Neural progenitor cell (in vitro differentiated cells): ENCODE data around the gene ACTR6. TPM values are rescaled to one million over a fixed set of nuclear protein-coding genes. Genes with fewer than 3 reads are reported as not detected.

Experiments used
- DNase-seq: peaks from one replicate; pipeline ENCODE4 v3.0.0-alpha.2; 2016; ENCODE audit warnings: low spot score
- H2AFZ ChIP-seq: fragments of 200-600 bp; sonication (generic); replicated peaks from 2 replicates; pipeline ENCODE4 v1.6.1; 2016; ENCODE audit warnings: antibody characterized with exemption
- H3F3A ChIP-seq: fragments of 200-600 bp; sonication (generic); 2 replicates; pipeline ENCODE4 v1.6.1; 2016; ENCODE audit warnings: antibody characterized with exemption, low read depth
- H3K27ac ChIP-seq: fragments of 200-600 bp; sonication (generic); 2 replicates; pipeline ENCODE4 v1.5.1; 2016; ENCODE audit warnings: mild to moderate bottlenecking
- H3K27me3 ChIP-seq: fragments of 200-600 bp; sonication (generic); 2 replicates; pipeline ENCODE4 v1.6.1; 2016; ENCODE audit warnings: mild to moderate bottlenecking, moderate library complexity
- H3K36me3 ChIP-seq: fragments of 200-600 bp; sonication (generic); 2 replicates; pipeline ENCODE4 v1.5.1; 2016
- H3K4me1 ChIP-seq: fragments of 200-600 bp; sonication (generic); 2 replicates; pipeline ENCODE4 v1.6.1; 2016; ENCODE audit warnings: mixed run types
- H3K4me2 ChIP-seq: fragments of 200-600 bp; sonication (generic); 2 replicates; pipeline ENCODE4 v1.6.1; 2016
- H3K4me3 ChIP-seq: fragments of 200-600 bp; sonication (generic); 2 replicates; pipeline ENCODE4 v1.5.1; 2016
- H3K79me2 ChIP-seq: fragments of 200-600 bp; sonication (generic); 2 replicates; pipeline ENCODE4 v1.6.1; 2016; ENCODE audit warnings: low read depth
- H3K9ac ChIP-seq: fragments of 200-600 bp; sonication (generic); 2 replicates; pipeline ENCODE4 v1.6.1; 2016
- H3K9me3 ChIP-seq: fragments of 200-600 bp; sonication (generic); 2 replicates; pipeline ENCODE4 v1.5.1; 2016; ENCODE audit warnings: low read depth
- H4K20me1 ChIP-seq: fragments of 200-600 bp; sonication (generic); 2 replicates; pipeline ENCODE4 v1.6.1; 2016; ENCODE audit warnings: low read depth
- H3K27ac Mint-ChIP-seq: 3 replicates; pipeline ENCODE4 v1.8.0; 2021; ENCODE audit warnings: mixed read lengths
- H3K27me3 Mint-ChIP-seq: 2 replicates; pipeline ENCODE4 v1.8.0; 2022; ENCODE audit warnings: low read depth, mild to moderate bottlenecking, inconsistent platforms, moderate library complexity, mixed read lengths; ENCODE audit not compliant: insufficient read depth
- H3K36me3 Mint-ChIP-seq: 3 replicates; pipeline ENCODE4 v1.8.0; 2021; ENCODE audit warnings: mixed read lengths
- H3K4me1 Mint-ChIP-seq: 3 replicates; pipeline ENCODE4 v1.8.0; 2021; ENCODE audit warnings: mixed read lengths
- H3K4me3 Mint-ChIP-seq: 3 replicates; pipeline ENCODE4 v1.8.0; 2021; ENCODE audit warnings: mild to moderate bottlenecking, moderate library complexity, mixed read lengths
- H3K9me3 Mint-ChIP-seq: 3 replicates; pipeline ENCODE4 v1.8.0; 2020; ENCODE audit warnings: mixed read lengths
- EZH2 ChIP-seq: fragments of 200-600 bp; sonication (generic); IDR thresholded peaks from 2 replicates; pipeline ENCODE4 v1.6.1; 2017; ENCODE audit warnings: antibody characterized with exemption, mild to moderate bottlenecking, moderate library complexity
- EZH2phosphoT487 ChIP-seq: fragments of 200-600 bp; sonication (generic); IDR thresholded peaks from 2 replicates; pipeline ENCODE4 v1.6.1; 2017; ENCODE audit warnings: antibody characterized with exemption
- microRNA counts: library from miRNA; unstranded; fragments of <30 nt; microRNA quantifications from one replicate; lab custom pipeline; 2016
- microRNA-seq: library from miRNA; unstranded; fragments of <30 nt; microRNA quantifications from one replicate; pipeline ENCODE4, GENCODE V29; 2016
- small RNA-seq: library from RNA; depleted of rRNA; stranded (forward); fragments of <200 nt; gene quantifications from one replicate; pipeline ENCODE3, GENCODE V24; 2015
- total RNA-seq: library from RNA; depleted of rRNA; stranded (reverse); fragments of >200 nt; gene quantifications from 2 replicates; pipeline ENCODE4 v1.2.3, GENCODE V29; 2015; ENCODE audit warnings: low replicate concordance
- TF ChIP-seq, protein P1 (sequence below): fragments of 200-600 bp; sonication (generic); IDR thresholded peaks from 2 replicates; pipeline ENCODE4 v1.5.1; 2017; ENCODE audit warnings: antibody characterized with exemption, mild to moderate bottlenecking

The ACTR6 gene
- total RNA-seq, 1 donor from 2014 or later, result 87.8 TPM

DNA sequence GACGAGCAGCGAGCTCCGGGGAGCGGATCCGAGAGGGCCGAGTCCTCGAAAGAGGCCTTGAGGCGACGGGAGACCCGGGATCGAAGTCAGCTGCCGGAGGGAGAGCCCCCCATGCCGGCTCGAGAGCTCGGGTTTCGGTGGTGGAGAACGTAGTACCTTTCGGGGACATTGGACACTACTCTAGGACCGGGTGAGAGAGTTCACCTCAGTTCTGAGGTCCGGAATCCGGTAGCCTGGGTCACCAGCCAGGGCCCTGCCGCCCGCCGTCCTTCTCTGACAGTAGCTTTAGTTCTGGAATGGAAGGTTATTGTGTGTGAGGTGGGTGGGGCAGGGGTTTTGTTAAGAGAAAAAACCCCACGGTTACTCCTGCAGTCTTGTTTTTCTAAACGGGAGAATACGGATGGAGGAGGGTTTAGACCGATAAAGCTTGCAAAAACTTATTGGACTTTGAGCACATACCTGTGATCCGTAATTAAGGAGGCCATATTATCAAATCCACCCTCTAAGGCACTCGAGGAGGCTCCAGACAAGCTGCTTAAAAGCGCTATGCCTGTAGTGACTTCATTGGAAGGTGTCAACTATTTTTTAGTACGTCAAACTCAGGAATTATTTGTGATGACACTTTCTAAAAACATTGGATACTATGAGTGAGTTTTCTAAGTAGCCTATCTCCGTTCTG, 67.1 kb downstream of the ACTR6 start:
- Histone ChIP-seq H3K27me3 (no peaks in the 10 kb centered on the region), H3F3A (peaks cover 12% of the 10 kb centered on the region), H3K9me3 (no peaks in the 10 kb centered on the region), H3K36me3 (no peaks in the 10 kb centered on the region), H3K4me2 (peak overlapping the region; percentile 93), H4K20me1 (peaks cover 33% of the 10 kb centered on the region), H3K9ac (peak overlapping the region; percentile 84), H3K79me2 (peaks cover 54% of the 10 kb centered on the region), H3K27ac (peak overlapping the region; percentile 96), H2AFZ (peak overlapping the region; percentile 75), H3K4me1 (peaks cover 20% of the 10 kb centered on the region), H3K4me3 (peak overlapping the region; percentile 82)
- peaks cover 4% of the 10 kb centered on the region for H3K36me3 Mint-ChIP-seq
- H3K9me3 Mint-ChIP-seq, result no peaks in the 10 kb centered on the region
- peak overlapping the region; percentile 98 for H3K4me3 Mint-ChIP-seq
- peak overlapping the region; percentile 87 for H3K27ac Mint-ChIP-seq
- no peak for TF ChIP-seq EZH2phosphoT487
- TF ChIP-seq EZH2, result peak; percentile 8
- TF ChIP-seq, protein P1, sequence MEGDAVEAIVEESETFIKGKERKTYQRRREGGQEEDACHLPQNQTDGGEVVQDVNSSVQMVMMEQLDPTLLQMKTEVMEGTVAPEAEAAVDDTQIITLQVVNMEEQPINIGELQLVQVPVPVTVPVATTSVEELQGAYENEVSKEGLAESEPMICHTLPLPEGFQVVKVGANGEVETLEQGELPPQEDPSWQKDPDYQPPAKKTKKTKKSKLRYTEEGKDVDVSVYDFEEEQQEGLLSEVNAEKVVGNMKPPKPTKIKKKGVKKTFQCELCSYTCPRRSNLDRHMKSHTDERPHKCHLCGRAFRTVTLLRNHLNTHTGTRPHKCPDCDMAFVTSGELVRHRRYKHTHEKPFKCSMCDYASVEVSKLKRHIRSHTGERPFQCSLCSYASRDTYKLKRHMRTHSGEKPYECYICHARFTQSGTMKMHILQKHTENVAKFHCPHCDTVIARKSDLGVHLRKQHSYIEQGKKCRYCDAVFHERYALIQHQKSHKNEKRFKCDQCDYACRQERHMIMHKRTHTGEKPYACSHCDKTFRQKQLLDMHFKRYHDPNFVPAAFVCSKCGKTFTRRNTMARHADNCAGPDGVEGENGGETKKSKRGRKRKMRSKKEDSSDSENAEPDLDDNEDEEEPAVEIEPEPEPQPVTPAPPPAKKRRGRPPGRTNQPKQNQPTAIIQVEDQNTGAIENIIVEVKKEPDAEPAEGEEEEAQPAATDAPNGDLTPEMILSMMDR, result no peak
- H3K27me3 Mint-ChIP-seq, result peaks cover 2% of the 10 kb centered on the region
- DNase-seq, result peak; percentile 68
- H3K4me1 Mint-ChIP-seq, result peaks cover 17% of the 10 kb centered on the region

DNA sequence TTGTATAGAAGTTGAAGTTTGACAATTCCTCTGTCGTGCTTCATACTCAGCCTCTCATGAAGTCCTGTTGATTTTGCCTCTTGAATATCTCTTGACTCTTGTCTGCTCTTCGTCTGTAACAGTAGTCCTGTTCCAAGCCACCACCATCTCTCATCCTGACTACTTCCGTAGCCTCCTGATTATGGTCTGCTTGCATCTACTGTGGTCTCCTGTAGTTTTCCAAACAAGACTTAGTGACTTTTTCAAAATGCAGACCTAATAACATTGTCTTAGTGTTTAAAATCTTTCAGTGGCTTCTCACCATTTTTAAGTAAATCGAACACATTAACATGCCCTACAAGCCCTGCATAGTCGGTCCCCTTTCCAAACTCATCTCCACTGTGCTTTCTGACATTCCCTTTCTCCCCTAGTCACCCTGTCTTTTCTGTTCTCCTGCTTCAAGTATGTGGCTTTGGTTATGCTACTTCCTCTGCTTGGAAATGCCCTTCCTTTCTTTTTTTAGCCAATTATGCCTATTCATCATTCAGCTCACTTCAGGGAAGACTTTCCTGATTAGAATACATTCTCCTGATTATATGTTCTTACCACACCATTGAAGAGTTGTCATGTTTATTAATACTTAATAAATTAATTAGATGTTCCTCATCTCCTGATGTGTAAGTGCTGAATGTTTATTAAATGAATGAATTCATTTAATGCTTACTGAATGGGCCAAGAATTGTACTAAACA, 68.4 kb downstream of the ACTR6 start:
- H3K4me2 ChIP-seq, result peak overlapping the region; percentile 93
- H2AFZ ChIP-seq, result no peak overlapping the region
- H3K27ac Mint-ChIP-seq, result no peak overlapping the region

DNA sequence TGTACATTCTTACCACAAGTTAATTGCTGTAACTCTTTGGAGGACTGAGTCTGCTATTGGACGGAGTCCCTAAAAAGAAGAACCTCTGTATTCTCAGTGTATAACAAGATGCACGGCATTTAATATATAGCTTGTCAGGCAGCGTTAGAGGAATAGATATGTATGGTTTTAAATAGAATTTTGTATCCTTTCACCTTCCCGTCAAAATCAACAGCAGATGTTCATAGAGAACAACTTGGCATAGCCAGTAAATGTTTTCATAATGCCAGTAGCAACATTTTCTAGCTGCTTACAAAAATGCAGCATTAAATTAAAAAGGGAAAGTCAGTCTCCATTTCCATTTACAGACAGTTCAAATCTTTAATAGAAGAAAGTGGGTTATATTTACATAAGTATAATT, 73.2 kb downstream of the ACTR6 start:
- Histone ChIP-seq H3K36me3 (no peaks in the 10 kb centered on the region), H3K9me3 (no peaks in the 10 kb centered on the region), H2AFZ (no peak overlapping the region), H3K27ac (no peak overlapping the region), H4K20me1 (peaks cover 50% of the 10 kb centered on the region), H3K9ac (no peak overlapping the region), H3K27me3 (no peaks in the 10 kb centered on the region), H3F3A (no peaks in the 10 kb centered on the region), H3K4me2 (no peak overlapping the region), H3K79me2 (peaks cover 100% of the 10 kb centered on the region), H3K4me1 (peaks cover 8% of the 10 kb centered on the region), H3K4me3 (no peak overlapping the region)
- peaks cover 26% of the 10 kb centered on the region for H3K36me3 Mint-ChIP-seq
- H3K27ac Mint-ChIP-seq, result no peak overlapping the region
- TF ChIP-seq EZH2 (no peak), EZH2phosphoT487 (no peak)
- TF ChIP-seq, protein P1, result no peak
- peaks cover 11% of the 10 kb centered on the region for H3K4me1 Mint-ChIP-seq
- DNase-seq, result no peak
- H3K4me3 Mint-ChIP-seq, result no peak overlapping the region
- peaks cover 10% of the 10 kb centered on the region for H3K9me3 Mint-ChIP-seq
- H3K27me3 Mint-ChIP-seq, result no peaks in the 10 kb centered on the region

More for the DNA sequence above, 68.4 kb downstream of the ACTR6 start:
- H3K27me3 Mint-ChIP-seq, result peaks cover 2% of the 10 kb centered on the region
- Histone ChIP-seq H3K4me1 (peaks cover 20% of the 10 kb centered on the region), H3K79me2 (peaks cover 66% of the 10 kb centered on the region), H3F3A (peaks cover 12% of the 10 kb centered on the region), H3K27ac (no peak overlapping the region), H3K36me3 (no peaks in the 10 kb centered on the region), H3K9ac (peak overlapping the region; percentile 84), H3K9me3 (no peaks in the 10 kb centered on the region), H3K27me3 (no peaks in the 10 kb centered on the region), H4K20me1 (peaks cover 44% of the 10 kb centered on the region), H3K4me3 (peak overlapping the region; percentile 82)
- H3K36me3 Mint-ChIP-seq, result peaks cover 4% of the 10 kb centered on the region
- no peaks in the 10 kb centered on the region for H3K9me3 Mint-ChIP-seq
- TF ChIP-seq EZH2phosphoT487, result no peak
- TF ChIP-seq, protein P1, result no peak
- no peak for TF ChIP-seq EZH2
- H3K4me3 Mint-ChIP-seq, result peak overlapping the region; percentile 98
- no peak for DNase-seq
- H3K4me1 Mint-ChIP-seq, result peaks cover 17% of the 10 kb centered on the region

MicroRNAs encoded within 50 kb of the gene (microRNA counts, 767-probe panel; counts per million panel counts)
- 460 counts per million, percentile 90 among the panel's probes with 10 or more counts for microRNA hsa-miR-1827 (lab: Ali Mortazavi, UCI)

Small RNAs within 50 kb of the gene (microRNA-seq; reads per million reads assigned to microRNA genes)
- gene MIR1827, result not detected

Small RNAs within 50 kb of the gene (small RNA-seq; reads per million reads assigned to genes)
- gene MIR1827 (not detected), gene RF00019 (not detected), gene RN7SL176P (not detected)

Other genes starting within 250 kb of the ACTR6 start
- gene ANKS1B, start 215.9 kb upstream of the ACTR6 start, total RNA-seq, result 4.5 and 7.9 TPM in 2 replicates
- gene BLTP3B, start 57.9 kb upstream of the ACTR6 start, total RNA-seq, result 12.6 and 16.7 TPM in 2 replicates
- 4.2 and 8.3 TPM in 2 replicates for gene DEPDC4, start 66.3 kb downstream of the ACTR6 start, total RNA-seq
- 62.0 and 151 TPM in 2 replicates for gene SCYL2, start 66.4 kb downstream of the ACTR6 start, total RNA-seq
- not detected in 2 replicates for gene SLC17A8, start 156.3 kb downstream of the ACTR6 start, total RNA-seq